Vagina (tissue), 2 donors: ENCODE measurements around the gene DLG2. TPM values are rescaled to one million over a fixed set of nuclear protein-coding genes. Genes with fewer than 3 reads are reported as not detected.

ENCODE experiments used
- DNase-seq, 2 donors: peaks; one replicate each; pipeline ENCODE4 v3.0.0-alpha.2; 2017; ENCODE audit errors: extremely low spot score in 2 of 2
- H3K27ac ChIP-seq: fragments of 200-600 bp; sonication (generic); one replicate; pipeline ENCODE4 v1.5.1; 2019
- H3K27me3 ChIP-seq: fragments of 200-600 bp; sonication (generic); one replicate; pipeline ENCODE4 v1.5.1; 2019
- H3K36me3 ChIP-seq, 2 donors: fragments of 200-600 bp; sonication (generic); one replicate each; pipeline ENCODE4 v1.5.1; 2017 to 2019
- H3K4me1 ChIP-seq: fragments of 200-600 bp; sonication (generic); one replicate; pipeline ENCODE4 v1.5.1; 2019
- H3K4me3 ChIP-seq, 2 donors: fragments of 200-600 bp; sonication (generic); 1 replicate in 1 of 2; 2 replicates in 1 of 2; pipeline ENCODE4 v1.5.1; 2016 to 2019
- H3K9me3 ChIP-seq: fragments of 200-600 bp; sonication (generic); one replicate; pipeline ENCODE4 v1.5.1; 2019
- POLR2A ChIP-seq, 2 donors: fragments of 450-650 bp; IDR thresholded peaks; one replicate each; pipeline ENCODE4 v1.6.1; 2017; ENCODE audit warnings: antibody characterized with exemption in 2 of 2, mild to moderate bottlenecking in 2 of 2, moderate library complexity in 2 of 2
- POLR2AphosphoS5 ChIP-seq, 2 donors: sonication (generic); formaldehyde crosslinking; IDR thresholded peaks; one replicate each; pipeline ENCODE4 v1.9.0; 2017; ENCODE audit warnings: antibody characterized with exemption in 2 of 2, mild to moderate bottlenecking in 2 of 2, low read depth in 1 of 2; ENCODE audit not compliant: insufficient read depth in 1 of 2
- intact Hi-C: fragments of 100-400 bp; cut with DNase I; formaldehyde crosslinking; loops from one replicate; pipeline ENCODE4 v1.15.1; 2023
- total RNA-seq: library from RNA; depleted of rRNA; stranded (reverse); fragments of >200 nt; gene quantifications from one replicate; pipeline ENCODE4 v1.2.3, GENCODE V29; 2016
- TF ChIP-seq, protein P1 (sequence below), 3 experiments: fragments of 450-650 bp in 2 of 3; fragments of 200-600 bp in 1 of 3; sonication (generic) in 1 of 3; IDR thresholded peaks; one replicate each; pipeline ENCODE4 v1.5.1; 2017 to 2019; ENCODE audit warnings: antibody characterized with exemption in 3 of 3, mild to moderate bottlenecking in 2 of 3, moderate library complexity in 2 of 3

DLG2 gene
- total RNA-seq, 1 donor from 2014 or later, result 10.1 TPM

DNA sequence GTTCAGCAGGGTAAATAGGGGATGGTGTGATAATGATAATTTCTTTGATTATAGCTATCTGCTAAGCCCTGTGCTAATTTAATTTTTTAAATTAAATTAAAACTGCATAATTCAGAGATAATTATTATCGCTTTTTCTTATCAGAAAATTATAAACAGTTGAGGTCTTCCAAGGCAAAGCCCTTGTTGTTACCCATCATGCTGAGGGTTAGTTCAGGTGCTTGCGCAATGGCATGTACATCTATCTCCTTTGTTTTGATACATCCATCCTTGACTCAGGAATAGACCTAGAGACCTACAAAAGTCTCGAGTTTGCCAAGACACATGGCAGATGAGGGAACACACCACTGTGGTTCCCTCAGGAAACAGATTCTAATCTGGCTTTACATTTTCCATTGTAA is 737.6 kb downstream of the DLG2 start:
- Histone ChIP-seq H3K27me3 (no peaks in the 10 kb centered on the region), H3K36me3 (no peaks in the 10 kb centered on the region), H3K27ac (no peak overlapping the region), H3K4me1 (no peaks in the 10 kb centered on the region), H3K9me3 (no peaks in the 10 kb centered on the region), H3K4me3 (no peak overlapping the region)
- DNase-seq, result no peak
- TF ChIP-seq, protein P1, sequence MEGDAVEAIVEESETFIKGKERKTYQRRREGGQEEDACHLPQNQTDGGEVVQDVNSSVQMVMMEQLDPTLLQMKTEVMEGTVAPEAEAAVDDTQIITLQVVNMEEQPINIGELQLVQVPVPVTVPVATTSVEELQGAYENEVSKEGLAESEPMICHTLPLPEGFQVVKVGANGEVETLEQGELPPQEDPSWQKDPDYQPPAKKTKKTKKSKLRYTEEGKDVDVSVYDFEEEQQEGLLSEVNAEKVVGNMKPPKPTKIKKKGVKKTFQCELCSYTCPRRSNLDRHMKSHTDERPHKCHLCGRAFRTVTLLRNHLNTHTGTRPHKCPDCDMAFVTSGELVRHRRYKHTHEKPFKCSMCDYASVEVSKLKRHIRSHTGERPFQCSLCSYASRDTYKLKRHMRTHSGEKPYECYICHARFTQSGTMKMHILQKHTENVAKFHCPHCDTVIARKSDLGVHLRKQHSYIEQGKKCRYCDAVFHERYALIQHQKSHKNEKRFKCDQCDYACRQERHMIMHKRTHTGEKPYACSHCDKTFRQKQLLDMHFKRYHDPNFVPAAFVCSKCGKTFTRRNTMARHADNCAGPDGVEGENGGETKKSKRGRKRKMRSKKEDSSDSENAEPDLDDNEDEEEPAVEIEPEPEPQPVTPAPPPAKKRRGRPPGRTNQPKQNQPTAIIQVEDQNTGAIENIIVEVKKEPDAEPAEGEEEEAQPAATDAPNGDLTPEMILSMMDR (IDR thresholded peaks at IDR 0.05), result no peak
- TF ChIP-seq POLR2AphosphoS5 (IDR thresholded peaks at IDR 0.05; ENCODE audit: insufficient read depth in 1 of 2, low read depth in 1 of 2) (no peak), POLR2A (IDR thresholded peaks at IDR 0.05) (no peak)
- intact Hi-C loops, result no loop called here

DNA sequence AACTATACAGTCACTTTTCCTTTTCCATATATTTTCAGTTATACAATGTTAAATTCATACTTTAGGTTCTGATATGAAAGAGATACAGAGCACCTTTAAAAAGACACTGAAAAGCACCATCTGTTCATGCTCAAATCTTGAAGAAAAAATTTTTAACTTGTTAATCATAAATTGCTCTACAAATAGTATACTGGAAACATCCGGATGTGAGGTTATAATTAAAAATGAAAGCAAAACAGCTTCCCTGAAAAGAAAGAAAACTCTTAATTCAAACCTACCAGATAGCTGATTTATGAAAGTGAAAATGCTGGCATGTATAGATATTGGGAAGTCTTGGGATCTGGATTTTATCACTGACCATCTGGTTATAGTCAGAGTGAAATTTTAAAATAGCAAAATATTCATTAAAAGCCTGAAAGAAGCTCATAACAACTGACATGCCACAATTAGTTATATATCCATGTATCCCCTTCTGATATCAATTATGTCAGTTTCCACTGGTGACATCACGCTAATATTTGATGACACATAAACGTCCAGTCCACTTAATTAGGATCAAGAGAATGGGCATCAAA is 740.0 kb downstream of the DLG2 start:
- TF ChIP-seq, protein P1 (IDR thresholded peaks at IDR 0.05), result no peak
- TF ChIP-seq POLR2AphosphoS5 (IDR thresholded peaks at IDR 0.05; ENCODE audit: insufficient read depth in 1 of 2, low read depth in 1 of 2) (no peak), POLR2A (IDR thresholded peaks at IDR 0.05) (no peak)
- Histone ChIP-seq H3K4me3 (no peak overlapping the region), H3K36me3 (no peaks in the 10 kb centered on the region), H3K9me3 (no peaks in the 10 kb centered on the region), H3K4me1 (no peaks in the 10 kb centered on the region), H3K27me3 (no peaks in the 10 kb centered on the region), H3K27ac (no peak overlapping the region)
- DNase-seq, result no peak
- intact Hi-C loops, result no loop called here

DNA sequence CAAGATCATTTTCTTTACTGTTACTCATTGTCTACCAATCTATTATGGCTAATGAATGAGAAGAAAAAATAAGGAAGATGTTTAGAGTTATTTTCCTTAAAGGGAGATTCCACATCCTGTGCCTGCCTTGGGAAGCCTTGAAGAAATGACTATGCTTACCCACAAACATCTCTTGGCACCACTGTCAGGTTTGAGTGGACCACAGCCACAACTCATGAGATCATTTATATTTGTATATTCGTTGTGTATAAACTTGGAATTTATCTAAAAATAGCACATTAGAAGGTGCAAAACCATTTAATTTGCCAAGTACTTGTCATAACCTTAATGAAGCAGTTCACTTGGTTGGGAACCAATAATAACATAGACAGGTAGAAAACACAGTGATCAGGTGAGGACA is 740.8 kb downstream of the DLG2 start:
- Histone ChIP-seq H3K27me3 (no peaks in the 10 kb centered on the region), H3K9me3 (no peaks in the 10 kb centered on the region), H3K4me3 (no peak overlapping the region), H3K4me1 (no peaks in the 10 kb centered on the region), H3K36me3 (no peaks in the 10 kb centered on the region), H3K27ac (no peak overlapping the region)
- no peak for DNase-seq
- TF ChIP-seq POLR2A (IDR thresholded peaks at IDR 0.05), result no peak
- intact Hi-C loops, result no loop called here

DNA sequence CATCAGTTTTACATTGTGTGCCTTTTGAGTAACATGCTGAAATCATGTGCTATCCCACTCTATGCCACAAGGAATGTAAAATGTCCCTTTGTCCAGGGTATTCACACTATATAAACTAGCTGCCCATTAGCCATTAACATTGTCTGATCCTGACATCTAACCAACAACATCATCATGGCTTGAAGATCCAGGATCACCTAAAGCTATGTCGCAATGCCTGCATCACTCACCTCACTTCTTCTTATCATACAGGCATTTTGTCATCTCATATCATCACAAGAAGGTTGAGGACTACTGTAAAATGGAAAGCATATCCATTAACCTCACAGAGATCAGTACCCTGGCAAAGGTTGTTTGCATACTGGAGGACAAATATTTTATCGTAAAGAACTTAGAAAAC is 742.3 kb downstream of the DLG2 start:
- H3K4me3 ChIP-seq, result no peak overlapping the region
- intact Hi-C loops, result no loop called here
- no peak for DNase-seq
- H3K36me3 ChIP-seq, result no peaks in the 10 kb centered on the region
- no peak for TF ChIP-seq POLR2AphosphoS5 (IDR thresholded peaks at IDR 0.05; ENCODE audit: insufficient read depth in 1 of 2, low read depth in 1 of 2)
- TF ChIP-seq POLR2A (IDR thresholded peaks at IDR 0.05), result no peak
- TF ChIP-seq, protein P1 (IDR thresholded peaks at IDR 0.05), result no peak
- no peaks in the 10 kb centered on the region for H3K4me1 ChIP-seq
- no peak overlapping the region for H3K27ac ChIP-seq
- no peaks in the 10 kb centered on the region for H3K9me3 ChIP-seq
- H3K27me3 ChIP-seq, result no peaks in the 10 kb centered on the region

DNA sequence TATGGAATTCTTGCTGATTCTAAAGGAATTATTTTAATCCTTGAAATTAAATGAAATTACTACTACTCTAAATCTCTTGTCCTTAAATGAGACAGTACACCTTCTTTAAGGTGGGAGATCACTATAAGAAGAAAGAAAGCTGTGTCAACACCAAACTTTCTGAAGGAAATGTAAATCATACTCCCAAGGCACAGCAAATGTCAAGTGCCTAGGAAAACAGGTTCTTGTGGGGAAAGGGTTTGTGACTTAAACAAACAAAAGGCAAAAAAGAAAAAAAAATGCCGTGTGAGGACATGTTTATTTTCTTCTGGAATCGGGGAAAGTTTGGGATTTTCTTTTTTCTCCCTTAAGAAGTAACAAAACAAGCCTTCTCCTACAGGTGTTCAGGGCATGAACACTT is 745.1 kb downstream of the DLG2 start:
- TF ChIP-seq, protein P1 (IDR thresholded peaks at IDR 0.05), result no peak
- TF ChIP-seq POLR2A (IDR thresholded peaks at IDR 0.05), result no peak
- TF ChIP-seq POLR2AphosphoS5 (IDR thresholded peaks at IDR 0.05; ENCODE audit: insufficient read depth in 1 of 2, low read depth in 1 of 2), result no peak
- DNase-seq, result no peak
- Histone ChIP-seq H3K9me3 (no peaks in the 10 kb centered on the region), H3K36me3 (no peaks in the 10 kb centered on the region), H3K27me3 (no peaks in the 10 kb centered on the region), H3K4me1 (no peaks in the 10 kb centered on the region), H3K27ac (no peak overlapping the region), H3K4me3 (no peak overlapping the region)
- intact Hi-C loops, result no loop called here
